H9 (cell line): Measurements from ENCODE around the gene GPHN. TPM values are rescaled to one million over a fixed set of nuclear protein-coding genes. Genes with fewer than 3 reads are reported as not detected.

ENCODE experiments used
- DNase-seq: peaks from one replicate; pipeline ENCODE4 v3.0.0-alpha.2; 2017
- H2AFZ ChIP-seq: one replicate; pipeline ENCODE4 v1.6.1; 2013; ENCODE audit warnings: mild to moderate bottlenecking, low read length, control low read depth, moderate library complexity
- H2AK5ac ChIP-seq: 2 replicates; pipeline ENCODE4 v1.6.1; 2013; ENCODE audit warnings: low read length, control low read depth, mixed read lengths; ENCODE audit not compliant: insufficient read length
- H2BK120ac ChIP-seq: one replicate; pipeline ENCODE4 v1.6.1; 2013; ENCODE audit warnings: low read depth, mild to moderate bottlenecking, low read length, control low read depth, inconsistent platforms; ENCODE audit not compliant: poor library complexity, severe bottlenecking
- H2BK12ac ChIP-seq: 2 replicates; pipeline ENCODE4 v1.6.1; 2013; ENCODE audit warnings: low read length, control low read depth, mixed read lengths, low read depth; ENCODE audit not compliant: insufficient read length
- H2BK15ac ChIP-seq: 2 replicates; pipeline ENCODE4 v1.6.1; 2013; ENCODE audit warnings: low read depth, low read length, control low read depth
- H2BK20ac ChIP-seq: one replicate; pipeline ENCODE4 v1.6.1; 2013; ENCODE audit warnings: low read depth, mild to moderate bottlenecking, low read length, control low read depth, inconsistent platforms; ENCODE audit not compliant: poor library complexity, severe bottlenecking
- H2BK5ac ChIP-seq: 2 replicates; pipeline ENCODE4 v1.6.1; 2013; ENCODE audit warnings: low read length, control low read depth, mixed read lengths; ENCODE audit not compliant: insufficient read length
- H3K14ac ChIP-seq: 2 replicates; pipeline ENCODE4 v1.6.1; 2013; ENCODE audit warnings: low read length, control low read depth; ENCODE audit not compliant: insufficient read depth
- H3K18ac ChIP-seq: 2 replicates; pipeline ENCODE4 v1.6.1; 2013; ENCODE audit warnings: low read depth, mild to moderate bottlenecking, mixed read lengths, low read length, control low read depth; ENCODE audit not compliant: insufficient read length
- H3K23ac ChIP-seq: 2 replicates; pipeline ENCODE4 v1.6.1; 2013; ENCODE audit warnings: low read length, control low read depth, mixed read lengths, low read depth; ENCODE audit not compliant: insufficient read length
- H3K23me2 ChIP-seq: 2 replicates; pipeline ENCODE4 v1.6.1; 2013; ENCODE audit warnings: low read depth, mild to moderate bottlenecking, mixed read lengths, low read length, control low read depth; ENCODE audit not compliant: insufficient read length, poor library complexity, severe bottlenecking
- H3K27ac ChIP-seq: 2 replicates; pipeline ENCODE4 v1.5.1; 2013; ENCODE audit warnings: low read length, control low read depth, mixed read lengths, low read depth; ENCODE audit not compliant: insufficient read length
- H3K27me3 ChIP-seq: 2 replicates; pipeline ENCODE4 v1.6.1; 2013; ENCODE audit warnings: low read length, control low read depth, inconsistent platforms; ENCODE audit not compliant: insufficient read depth
- H3K4ac ChIP-seq: 2 replicates; pipeline ENCODE4 v1.6.1; 2013; ENCODE audit warnings: low read depth, mild to moderate bottlenecking, control low read depth, inconsistent platforms, low read length, moderate library complexity
- H3K4me1 ChIP-seq: 2 replicates; pipeline ENCODE4 v1.6.1; 2013; ENCODE audit warnings: low read length, control low read depth, inconsistent platforms; ENCODE audit not compliant: insufficient read depth
- H3K4me2 ChIP-seq: 2 replicates; pipeline ENCODE4 v1.6.1; 2013; ENCODE audit warnings: low read length, control low read depth, mixed read lengths; ENCODE audit not compliant: insufficient read length, insufficient read depth
- H3K56ac ChIP-seq: 2 replicates; pipeline ENCODE4 v1.6.1; 2013; ENCODE audit warnings: low read depth, mild to moderate bottlenecking, mixed read lengths, low read length, control low read depth; ENCODE audit not compliant: insufficient read length
- H3K79me1 ChIP-seq: 2 replicates; pipeline ENCODE4 v1.6.1; 2013; ENCODE audit warnings: low read depth, mild to moderate bottlenecking, moderate library complexity, low read length, control low read depth, inconsistent platforms; ENCODE audit not compliant: insufficient read depth, poor library complexity, severe bottlenecking
- H3K79me2 ChIP-seq: 2 replicates; pipeline ENCODE4 v1.6.1; 2013; ENCODE audit warnings: low read length, control low read depth, inconsistent platforms; ENCODE audit not compliant: insufficient read depth
- H3K9ac ChIP-seq: 2 replicates; pipeline ENCODE4 v1.6.1; 2013; ENCODE audit warnings: low read length, control low read depth, mixed read lengths; ENCODE audit not compliant: insufficient read length; ENCODE audit errors: extremely low read depth
- H3K9me3 ChIP-seq: one replicate; pipeline ENCODE4 v1.6.1; 2013; ENCODE audit warnings: low read depth, low read length, inconsistent platforms; ENCODE audit not compliant: control insufficient read depth
- H3T11ph ChIP-seq: one replicate; pipeline ENCODE4 v1.6.1; 2013; ENCODE audit warnings: mild to moderate bottlenecking, low read length, control low read depth, inconsistent platforms
- H4K20me1 ChIP-seq: one replicate; pipeline ENCODE4 v1.6.1; 2013; ENCODE audit not compliant: control insufficient read depth, insufficient read length, insufficient read depth
- H4K5ac ChIP-seq: 2 replicates; pipeline ENCODE4 v1.6.1; 2013; ENCODE audit warnings: low read depth, mild to moderate bottlenecking, mixed read lengths, low read length, control low read depth; ENCODE audit not compliant: insufficient read length
- H4K8ac ChIP-seq: replicated peaks from 2 replicates; pipeline ENCODE4 v1.6.1; 2013; ENCODE audit warnings: low read length, control low read depth, mixed read lengths, low read depth; ENCODE audit not compliant: insufficient read length
- H4K91ac ChIP-seq: 2 replicates; pipeline ENCODE4 v1.6.1; 2013; ENCODE audit warnings: low read depth, mild to moderate bottlenecking, moderate library complexity, mixed read lengths, low read length, control low read depth; ENCODE audit not compliant: insufficient read length
- H3K27ac Mint-ChIP-seq, 3 experiments: 2 replicates in 2 of 3; 3 replicates in 1 of 3; pipeline ENCODE4 v1.8.0; 2020 to 2021; ENCODE audit warnings: mixed read lengths in 3 of 3, mild to moderate bottlenecking in 1 of 3, moderate library complexity in 1 of 3
- H3K27me3 Mint-ChIP-seq: 2 replicates; pipeline ENCODE4 v1.8.0; 2021; ENCODE audit warnings: low read depth, mild to moderate bottlenecking, moderate library complexity, mixed read lengths
- H3K36me3 Mint-ChIP-seq, 3 experiments: 2 replicates in 2 of 3; 3 replicates in 1 of 3; pipeline ENCODE4 v1.8.0; 2020 to 2021; ENCODE audit warnings: low read depth in 3 of 3, mixed read lengths in 3 of 3; ENCODE audit not compliant: insufficient read depth in 1 of 3
- H3K4me1 Mint-ChIP-seq, 2 experiments: 2 replicates each; pipeline ENCODE4 v1.8.0; 2020; ENCODE audit warnings: mixed read lengths in 2 of 2
- H3K4me3 Mint-ChIP-seq, 2 experiments: 2 replicates in 1 of 2; 3 replicates in 1 of 2; pipeline ENCODE4 v1.8.0; 2020 to 2021; ENCODE audit warnings: mild to moderate bottlenecking in 2 of 2, mixed read lengths in 2 of 2, moderate library complexity in 1 of 2
- H3K9me3 Mint-ChIP-seq, 2 experiments: 2 replicates in 1 of 2; 3 replicates in 1 of 2; pipeline ENCODE4 v1.8.0; 2020; ENCODE audit warnings: mild to moderate bottlenecking in 2 of 2, mixed read lengths in 2 of 2, moderate library complexity in 1 of 2
- WGBS: extraction: QIAGEN DNeasy Blood & Tissue Kit; methylation state at CpG from one replicate; pipeline ENCODE4 v1.1.7; 2013; ENCODE audit warnings: missing lambda C conversion rate, low lambda C conversion rate, mixed read lengths; ENCODE audit not compliant: insufficient read length; ENCODE audit errors: extremely low coverage; 5-methylcytosine and 5-hydroxymethylcytosine counted together
- total RNA-seq: library from RNA; stranded (reverse); gene quantifications from 2 replicates; pipeline ENCODE4 v1.2.1, GENCODE V29; 2021
- TF ChIP-seq, protein P1 (sequence below): fragments of 200-600 bp; sonication (generic); conservative IDR thresholded peaks from 3 replicates; pipeline ENCODE4 v1.8.0; 2021; ENCODE audit warnings: antibody characterized with exemption, mild to moderate bottlenecking

GPHN gene
- total RNA-seq, 1 experiment from 2014 or later: 16.1 TPM

DNA sequence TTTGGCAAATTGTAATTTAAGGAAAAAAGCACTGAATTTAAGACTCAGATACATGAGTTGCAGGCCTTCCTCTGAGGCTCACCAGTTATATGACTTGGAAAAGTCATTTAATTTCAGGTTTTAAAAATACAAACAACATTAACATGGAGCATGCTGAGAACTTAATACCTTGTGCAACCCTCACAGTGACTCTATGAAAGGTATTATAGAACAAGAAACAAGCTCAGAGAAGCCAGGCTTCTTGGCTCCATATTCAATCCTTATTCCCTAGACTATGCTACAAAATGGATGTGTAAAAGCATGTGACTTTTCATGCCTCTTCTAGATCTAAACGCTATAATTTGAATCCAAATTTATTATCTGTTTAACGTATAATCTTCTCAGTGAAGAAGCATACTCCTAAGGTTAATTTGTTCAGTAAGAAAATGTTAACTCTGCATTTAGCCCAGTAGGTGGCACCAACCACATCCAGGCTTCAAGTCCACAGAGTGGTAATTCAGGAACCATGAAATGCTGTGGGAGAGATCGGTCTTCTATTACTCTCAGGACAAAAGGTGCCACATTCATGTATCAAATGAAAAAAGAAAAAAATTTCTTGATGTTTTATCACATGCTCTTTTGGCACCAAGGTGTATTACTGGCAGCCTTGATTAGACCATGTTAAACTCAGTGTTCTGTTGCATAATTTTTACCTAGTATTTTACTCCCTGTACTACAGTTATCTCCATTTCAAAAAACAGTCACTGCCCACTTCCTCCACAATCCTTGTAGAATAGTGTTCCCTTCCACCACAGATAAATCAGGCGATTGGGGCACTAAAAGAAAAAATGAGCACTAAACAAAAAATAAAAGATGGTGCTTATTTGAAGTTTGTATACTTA lies 12.5 kb upstream of the GPHN start:
- Histone ChIP-seq H2AK5ac (no peak overlapping the region), H3K9me3 (no peaks in the 10 kb centered on the region), H2BK5ac (no peak overlapping the region), H3T11ph (no peak overlapping the region), H3K23ac (no peak overlapping the region), H4K20me1 (no peaks in the 10 kb centered on the region), H2BK15ac (no peak overlapping the region), H3K9ac (no peak overlapping the region), H3K23me2 (no peaks in the 10 kb centered on the region), H2BK120ac (no peak overlapping the region), H2BK20ac (no peak overlapping the region), H3K79me1 (no peaks in the 10 kb centered on the region), H3K4me2 (no peak overlapping the region), H3K18ac (no peak overlapping the region), H3K4me1 (no peaks in the 10 kb centered on the region), H3K56ac (no peak overlapping the region), H3K4ac (no peak overlapping the region), H3K27ac (no peak overlapping the region), H3K79me2 (no peaks in the 10 kb centered on the region), H4K8ac (no peak overlapping the region), H2AFZ (no peak overlapping the region), H3K27me3 (no peaks in the 10 kb centered on the region), H2BK12ac (no peak overlapping the region), H4K91ac (no peak overlapping the region), H4K5ac (no peak overlapping the region), H3K14ac (no peak overlapping the region)
- no peaks in the 10 kb centered on the region; the same call in 1 of the 2 replicates for H3K27me3 Mint-ChIP-seq
- peaks cover 0 to 5% of the 10 kb centered on the region in 2 experiments; a peak in 1 of 4 replicates for H3K4me1 Mint-ChIP-seq
- TF ChIP-seq, protein P1, sequence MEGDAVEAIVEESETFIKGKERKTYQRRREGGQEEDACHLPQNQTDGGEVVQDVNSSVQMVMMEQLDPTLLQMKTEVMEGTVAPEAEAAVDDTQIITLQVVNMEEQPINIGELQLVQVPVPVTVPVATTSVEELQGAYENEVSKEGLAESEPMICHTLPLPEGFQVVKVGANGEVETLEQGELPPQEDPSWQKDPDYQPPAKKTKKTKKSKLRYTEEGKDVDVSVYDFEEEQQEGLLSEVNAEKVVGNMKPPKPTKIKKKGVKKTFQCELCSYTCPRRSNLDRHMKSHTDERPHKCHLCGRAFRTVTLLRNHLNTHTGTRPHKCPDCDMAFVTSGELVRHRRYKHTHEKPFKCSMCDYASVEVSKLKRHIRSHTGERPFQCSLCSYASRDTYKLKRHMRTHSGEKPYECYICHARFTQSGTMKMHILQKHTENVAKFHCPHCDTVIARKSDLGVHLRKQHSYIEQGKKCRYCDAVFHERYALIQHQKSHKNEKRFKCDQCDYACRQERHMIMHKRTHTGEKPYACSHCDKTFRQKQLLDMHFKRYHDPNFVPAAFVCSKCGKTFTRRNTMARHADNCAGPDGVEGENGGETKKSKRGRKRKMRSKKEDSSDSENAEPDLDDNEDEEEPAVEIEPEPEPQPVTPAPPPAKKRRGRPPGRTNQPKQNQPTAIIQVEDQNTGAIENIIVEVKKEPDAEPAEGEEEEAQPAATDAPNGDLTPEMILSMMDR: peak; percentile 78
- H3K9me3 Mint-ChIP-seq: no peaks in the 10 kb centered on the region
- WGBS: no CpG with 5 or more reads among the region's 4 CpGs
- DNase-seq: peak; percentile 31
- H3K4me3 Mint-ChIP-seq: no peak overlapping the region
- no peaks in the 10 kb centered on the region for H3K36me3 Mint-ChIP-seq
- H3K27ac Mint-ChIP-seq: no peak overlapping the region
